Lung (tissue), 4 donors: ENCODE results near the gene PRAMEF1. TPM values are rescaled to one million over a fixed set of nuclear protein-coding genes. Genes with fewer than 3 reads are reported as not detected.

Experiments used
- polyA plus RNA-seq, 2 donors: library from polyadenylated mRNA; stranded (reverse); fragments of 200-250 nt; gene quantifications; one replicate each; pipeline ENCODE4 v1.2.1, GENCODE V29; 2013
- total RNA-seq, 2 donors: library from RNA; depleted of rRNA in 1 of 2; stranded (reverse); fragments of >200 nt in 1 of 2; gene quantifications; one replicate each; pipeline ENCODE4 v1.2.1, GENCODE V29; 2014 to 2021
- donor health status: Bipolar disorder and iron deficiency.
- donor health status: healthy.
- donor health status: DM: yes; HTN: yes; CAD: no.

Gene PRAMEF1
- total and polyA plus RNA-seq, 4 donors, result not detected

Other genes with a start within 250 kb of the PRAMEF1 start
- 100 to 1,000 TPM in 1 of 2 donors, 10 to 100 TPM in 1; 79.7 to 109 TPM for gene DHRS3, start 173.2 kb upstream of the PRAMEF1 start, total RNA-seq
- gene DHRS3, start 173.2 kb upstream of the PRAMEF1 start, polyA plus RNA-seq, result 10 to 100 TPM; 56.7 to 79.8 TPM
- gene AADACL4, start 147.3 kb upstream of the PRAMEF1 start, total RNA-seq, result not detected
- gene AADACL4, start 147.3 kb upstream of the PRAMEF1 start, polyA plus RNA-seq, result not detected
- gene AADACL3, start 75.3 kb upstream of the PRAMEF1 start, total RNA-seq, result not detected
- not detected for gene AADACL3, start 75.3 kb upstream of the PRAMEF1 start, polyA plus RNA-seq
- 1 to 10 TPM; 1.3 to 8.5 TPM for gene CFAP107, start 45.2 kb upstream of the PRAMEF1 start, total RNA-seq
- 1 to 10 TPM; 2.4 to 2.5 TPM for gene CFAP107, start 45.2 kb upstream of the PRAMEF1 start, polyA plus RNA-seq
- gene PRAMEF12, start 17.7 kb upstream of the PRAMEF1 start, total RNA-seq, result not detected
- gene PRAMEF12, start 17.7 kb upstream of the PRAMEF1 start, polyA plus RNA-seq, result not detected
- gene PRAMEF11, start 40.0 kb downstream of the PRAMEF1 start, total RNA-seq, result not detected
- gene PRAMEF11, start 40.0 kb downstream of the PRAMEF1 start, polyA plus RNA-seq, result not detected
- gene HNRNPCL1, start 57.3 kb downstream of the PRAMEF1 start, total RNA-seq, result not detected
- gene HNRNPCL1, start 57.3 kb downstream of the PRAMEF1 start, polyA plus RNA-seq, result not detected
- not detected for gene PRAMEF2, start 65.7 kb downstream of the PRAMEF1 start, total RNA-seq
- gene PRAMEF2, start 65.7 kb downstream of the PRAMEF1 start, polyA plus RNA-seq, result not detected
- gene PRAMEF4, start 94.8 kb downstream of the PRAMEF1 start, total RNA-seq, result not detected
- gene PRAMEF4, start 94.8 kb downstream of the PRAMEF1 start, polyA plus RNA-seq, result not detected
- not detected for gene PRAMEF10, start 106.9 kb downstream of the PRAMEF1 start, total RNA-seq
- not detected for gene PRAMEF10, start 106.9 kb downstream of the PRAMEF1 start, polyA plus RNA-seq
- gene PRAMEF7, start 125.2 kb downstream of the PRAMEF1 start, total RNA-seq, result not detected
- not detected for gene PRAMEF7, start 125.2 kb downstream of the PRAMEF1 start, polyA plus RNA-seq
- not detected for gene PRAMEF6, start 156.2 kb downstream of the PRAMEF1 start, total RNA-seq
- not detected for gene PRAMEF6, start 156.2 kb downstream of the PRAMEF1 start, polyA plus RNA-seq